Sigmoid colon (tissue), 7 donors: ENCODE results near the gene HDDC3. TPM values are rescaled to one million over a fixed set of nuclear protein-coding genes. Genes with fewer than 3 reads are reported as not detected.

Experiments
- DNase-seq: peaks from one replicate; pipeline ENCODE4 v3.0.0-alpha.2; 2019
- H3K27ac ChIP-seq, 4 donors: fragments of 200-600 bp; sonication (generic); one replicate each; pipeline ENCODE4 v1.5.1; 2016 to 2019; ENCODE audit warnings: mild to moderate bottlenecking in 1 of 4
- H3K27me3 ChIP-seq, 3 donors: fragments of 200-600 bp; sonication (generic); one replicate each; pipeline ENCODE4 v1.5.1; 2019; ENCODE audit warnings: mild to moderate bottlenecking in 1 of 3
- H3K36me3 ChIP-seq, 4 donors: fragments of 200-600 bp; sonication (generic); one replicate each; pipeline ENCODE4 v1.5.1; 2016 to 2019
- H3K4me1 ChIP-seq, 4 donors: fragments of 200-600 bp; sonication (generic); one replicate each; pipeline ENCODE4 v1.5.1; 2017 to 2019
- H3K4me3 ChIP-seq, 4 donors: fragments of 200-600 bp; sonication (generic); one replicate each; pipeline ENCODE4 v1.5.1; 2017 to 2019; ENCODE audit warnings: mild to moderate bottlenecking in 2 of 4, moderate library complexity in 1 of 4
- H3K9me3 ChIP-seq, 4 donors: fragments of 200-600 bp in 3 of 4; sonication (generic) in 3 of 4; one replicate each; pipeline versions ENCODE4 v1.5.1 to v1.6.1; 2013 to 2019
- CTCF ChIP-seq, 4 experiments: fragments of 450-650 bp in 3 of 4; fragments of 200-600 bp in 1 of 4; IDR thresholded peaks; one replicate each; pipeline ENCODE4 v1.5.1; 2016 to 2019; ENCODE audit warnings: antibody characterized with exemption in 4 of 4, mild to moderate bottlenecking in 3 of 4, moderate library complexity in 2 of 4
- EP300 ChIP-seq, 4 donors: sonication (generic); formaldehyde crosslinking; IDR thresholded peaks; one replicate each; pipeline ENCODE4 v1.6.1; 2017; ENCODE audit warnings: antibody characterized with exemption in 4 of 4
- POLR2A ChIP-seq, 2 donors: fragments of 450-650 bp; IDR thresholded peaks; one replicate each; pipeline ENCODE4 v1.6.1; 2016; ENCODE audit warnings: antibody characterized with exemption in 2 of 2, mild to moderate bottlenecking in 2 of 2, moderate library complexity in 2 of 2
- POLR2AphosphoS5 ChIP-seq, 4 donors: sonication (generic); formaldehyde crosslinking; IDR thresholded peaks; one replicate each; pipeline ENCODE4 v1.6.1; 2017; ENCODE audit warnings: antibody characterized with exemption in 4 of 4
- WGBS, 2 donors: extraction: QIAGEN DNeasy Blood & Tissue Kit; methylation state at CpG; one replicate each; pipeline ENCODE4 v1.1.7; 2013; 5-methylcytosine and 5-hydroxymethylcytosine counted together
- intact Hi-C: fragments of 100-400 bp; cut with DNase I; formaldehyde crosslinking; loops from one replicate; pipeline ENCODE4 v1.15.1; 2023
- polyA plus RNA-seq, 3 donors: library from polyadenylated mRNA; stranded (reverse); fragments of 200-250 nt; gene quantifications; one replicate each; pipeline ENCODE4 v1.2.3, GENCODE V29; 2013
- total RNA-seq, 4 donors: library from RNA; depleted of rRNA; stranded (reverse); fragments of >200 nt; gene quantifications; one replicate each; pipeline ENCODE4 v1.1.0, GENCODE V29; 2016
- donor health status: healthy with polysubstance abuse.
- donor health status: Bipolar disorder and iron deficiency.
- donor health status: healthy.

Gene HDDC3
- total and polyA plus RNA-seq, 7 donors: 5.2 to 27.0 (median 10.7) TPM

- WGBS, 2 donors: 96% methylated on average over 29 of the region's 29 CpGs
- no peak for DNase-seq
- Histone ChIP-seq H3K27me3 (no peaks in the 10 kb centered on the region), H3K4me3 (no peak overlapping the region), H3K9me3 (no peaks in the 10 kb centered on the region), H3K27ac (no peak overlapping the region), H3K4me1 (no peaks in the 10 kb centered on the region), H3K36me3 (peaks cover 45 to 73% (median 55%) of the 10 kb centered on the region in 4 donors)
- intact Hi-C loops: no loop called here
- no peak for TF ChIP-seq CTCF (IDR thresholded peaks at IDR 0.05)
- TF ChIP-seq POLR2A (IDR thresholded peaks at IDR 0.05): no peak
- TF ChIP-seq POLR2AphosphoS5 (IDR thresholded peaks at IDR 0.05): no peak
- no peak for TF ChIP-seq EP300 (IDR thresholded peaks at IDR 0.05)
Observed at GRCh38 chr15:90892498-90893174, 39.7 kb downstream of the HDDC3 start.

GRCh38 chr15:90892023-90892422 is 40.3 kb downstream of the HDDC3 start:
- peaks cover 45 to 80% (median 56%) of the 10 kb centered on the region in 4 donors for H3K36me3 ChIP-seq

GRCh38 chr15:90891346-90891949 is 40.9 kb downstream of the HDDC3 start:
- 89 to 94% methylated on average over 8 of the region's 8 CpGs for WGBS, 2 donors
- no peaks in the 10 kb centered on the region for H3K27me3 ChIP-seq
- peaks cover 0 to 3% (median 2%) of the 10 kb centered on the region in 4 donors for H3K4me1 ChIP-seq
- no peak overlapping the region for H3K4me3 ChIP-seq
- peaks cover 45 to 83% (median 58%) of the 10 kb centered on the region in 4 donors for H3K36me3 ChIP-seq
- TF ChIP-seq EP300 (IDR thresholded peaks at IDR 0.05): no peak
- TF ChIP-seq CTCF (IDR thresholded peaks at IDR 0.05): no peak
- no peak for TF ChIP-seq POLR2A (IDR thresholded peaks at IDR 0.05)
- no peak for TF ChIP-seq POLR2AphosphoS5 (IDR thresholded peaks at IDR 0.05)
- DNase-seq: peak; percentile 49
- H3K27ac ChIP-seq: no peak overlapping the region
- H3K9me3 ChIP-seq: no peaks in the 10 kb centered on the region
- intact Hi-C loops: no loop called here

More at GRCh38 chr15:90892023-90892422, 40.3 kb downstream of the HDDC3 start:
- intact Hi-C loops: no loop called here
- H3K4me3 ChIP-seq: no peak overlapping the region
- H3K9me3 ChIP-seq: no peaks in the 10 kb centered on the region
- WGBS, 2 donors: 93 to 95% methylated on average over 11 of the region's 11 CpGs
- no peaks in the 10 kb centered on the region for H3K27me3 ChIP-seq
- no peaks in the 10 kb centered on the region for H3K4me1 ChIP-seq
- TF ChIP-seq CTCF (IDR thresholded peaks at IDR 0.05) (no peak), POLR2A (IDR thresholded peaks at IDR 0.05) (no peak), POLR2AphosphoS5 (IDR thresholded peaks at IDR 0.05) (no peak), EP300 (IDR thresholded peaks at IDR 0.05) (no peak)
- H3K27ac ChIP-seq: no peak overlapping the region
- no peak for DNase-seq

GRCh38 chr15:90890839-90891238 is 41.5 kb downstream of the HDDC3 start:
- intact Hi-C loops: no loop called here
- no peaks in the 10 kb centered on the region for H3K27me3 ChIP-seq
- no peak overlapping the region for H3K27ac ChIP-seq
- H3K4me1 ChIP-seq: peaks cover 0 to 9% (median 7%) of the 10 kb centered on the region in 4 donors
- H3K4me3 ChIP-seq: no peak overlapping the region
- WGBS, 2 donors: 92% methylated on average over 12 of the region's 12 CpGs
- H3K36me3 ChIP-seq: peaks cover 45 to 77% (median 57%) of the 10 kb centered on the region in 4 donors
- H3K9me3 ChIP-seq: no peaks in the 10 kb centered on the region
- TF ChIP-seq EP300 (IDR thresholded peaks at IDR 0.05): no peak
- no peak for TF ChIP-seq CTCF (IDR thresholded peaks at IDR 0.05)
- no peak for TF ChIP-seq POLR2A (IDR thresholded peaks at IDR 0.05)
- no peak for TF ChIP-seq POLR2AphosphoS5 (IDR thresholded peaks at IDR 0.05)
- DNase-seq: peak; percentile 61
